Astrocyte of the spinal cord (primary cell): ENCODE data around the gene GPX2.

Source experiments
- DNase-seq: peaks from one replicate; pipeline ENCODE4 v3.0.0; 2011; ENCODE audit warnings: low read depth, low spot score
- H3K4me3 ChIP-seq: 2 replicates; pipeline ENCODE4 v1.5.1; 2011; ENCODE audit warnings: low read depth, mild to moderate bottlenecking, low read length, moderate library complexity
- in situ Hi-C: cut with HindIII; loops from 2 replicates; pipeline ENCODE4 v1.10.0; 2017; ENCODE audit warnings: low sequenced_read_pairs
- TF ChIP-seq, protein P1 (sequence below): IDR thresholded peaks from 2 replicates; pipeline ENCODE4 v1.5.1; 2012; ENCODE audit warnings: low read depth, mild to moderate bottlenecking, low read length, inconsistent platforms

The GPX2 gene

DNA sequence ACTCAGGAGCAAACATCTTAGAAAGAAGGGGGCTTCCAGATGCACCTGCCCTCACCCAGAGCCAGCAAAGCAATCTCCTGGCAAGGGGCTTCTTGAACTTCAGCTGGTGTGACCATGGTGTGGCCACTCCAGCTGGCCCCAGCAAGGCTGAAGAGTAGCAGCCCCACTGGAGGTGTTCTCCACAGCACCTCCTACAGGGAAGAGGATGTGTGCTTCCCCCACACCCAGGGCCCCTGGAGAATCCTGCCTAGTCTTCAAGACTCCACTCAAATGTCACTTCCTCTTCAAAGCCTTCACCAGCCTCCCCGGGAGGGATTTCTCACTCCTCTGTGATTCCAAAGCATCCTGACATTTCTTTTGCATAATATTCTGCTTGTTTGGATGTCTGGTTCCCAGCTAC, 21.1 kb upstream of the GPX2 start:
- TF ChIP-seq, protein P1, sequence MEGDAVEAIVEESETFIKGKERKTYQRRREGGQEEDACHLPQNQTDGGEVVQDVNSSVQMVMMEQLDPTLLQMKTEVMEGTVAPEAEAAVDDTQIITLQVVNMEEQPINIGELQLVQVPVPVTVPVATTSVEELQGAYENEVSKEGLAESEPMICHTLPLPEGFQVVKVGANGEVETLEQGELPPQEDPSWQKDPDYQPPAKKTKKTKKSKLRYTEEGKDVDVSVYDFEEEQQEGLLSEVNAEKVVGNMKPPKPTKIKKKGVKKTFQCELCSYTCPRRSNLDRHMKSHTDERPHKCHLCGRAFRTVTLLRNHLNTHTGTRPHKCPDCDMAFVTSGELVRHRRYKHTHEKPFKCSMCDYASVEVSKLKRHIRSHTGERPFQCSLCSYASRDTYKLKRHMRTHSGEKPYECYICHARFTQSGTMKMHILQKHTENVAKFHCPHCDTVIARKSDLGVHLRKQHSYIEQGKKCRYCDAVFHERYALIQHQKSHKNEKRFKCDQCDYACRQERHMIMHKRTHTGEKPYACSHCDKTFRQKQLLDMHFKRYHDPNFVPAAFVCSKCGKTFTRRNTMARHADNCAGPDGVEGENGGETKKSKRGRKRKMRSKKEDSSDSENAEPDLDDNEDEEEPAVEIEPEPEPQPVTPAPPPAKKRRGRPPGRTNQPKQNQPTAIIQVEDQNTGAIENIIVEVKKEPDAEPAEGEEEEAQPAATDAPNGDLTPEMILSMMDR = no peak
- no peak for DNase-seq
- in situ Hi-C loops = no loop called here
- no peak overlapping the region for H3K4me3 ChIP-seq

DNA sequence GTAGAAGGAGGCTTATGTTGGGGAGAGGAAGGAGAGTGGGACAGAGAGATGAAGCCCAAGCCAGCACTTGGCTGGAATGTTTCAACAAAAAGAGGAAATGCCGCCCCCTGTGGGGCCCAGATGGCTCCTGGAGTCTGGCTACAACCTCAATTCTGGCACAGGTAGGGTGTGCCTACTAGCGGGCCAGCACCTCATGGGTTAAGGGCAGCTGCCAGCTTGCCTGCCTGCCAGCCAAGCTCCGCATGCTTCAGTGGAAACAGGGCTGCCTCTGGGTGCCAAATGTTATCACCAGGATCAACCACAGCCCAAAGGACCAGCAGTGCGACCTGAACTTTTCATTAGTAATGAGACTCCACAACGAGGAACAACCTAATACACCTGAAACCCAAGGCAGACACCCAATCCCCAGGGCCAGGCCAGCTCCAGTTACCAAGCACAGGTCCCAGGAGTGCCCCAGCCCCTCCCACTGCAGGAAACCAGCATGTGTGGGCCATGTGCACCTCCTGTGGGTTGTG, 18.3 kb upstream of the GPX2 start:
- H3K4me3 ChIP-seq = no peak overlapping the region
- TF ChIP-seq, protein P1 = peak; percentile 25
- DNase-seq = no peak
- in situ Hi-C loops = no loop called here

DNA sequence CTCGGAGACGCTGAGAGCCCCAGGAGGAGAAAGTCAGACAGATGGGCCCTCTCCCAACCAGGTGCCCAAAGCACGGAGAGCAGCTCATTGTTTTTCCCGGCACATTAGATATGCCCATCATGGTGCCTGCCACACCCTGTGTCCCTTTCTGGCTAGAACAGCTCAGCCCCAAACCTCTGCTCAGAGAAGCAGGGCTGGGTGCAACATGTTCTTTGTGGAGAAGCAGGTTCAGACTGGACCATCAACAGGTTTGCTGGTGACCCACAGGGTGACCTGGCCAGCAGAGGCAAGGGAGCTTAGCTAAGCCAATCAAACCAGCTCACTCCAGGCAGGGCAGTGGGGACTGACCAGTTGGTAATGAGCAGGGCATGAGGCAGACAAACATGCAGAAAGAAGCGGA, 16.2 kb upstream of the GPX2 start:
- TF ChIP-seq, protein P1 = no peak
- no peak for DNase-seq
- no peak overlapping the region for H3K4me3 ChIP-seq
- in situ Hi-C loops = no loop called here

DNA sequence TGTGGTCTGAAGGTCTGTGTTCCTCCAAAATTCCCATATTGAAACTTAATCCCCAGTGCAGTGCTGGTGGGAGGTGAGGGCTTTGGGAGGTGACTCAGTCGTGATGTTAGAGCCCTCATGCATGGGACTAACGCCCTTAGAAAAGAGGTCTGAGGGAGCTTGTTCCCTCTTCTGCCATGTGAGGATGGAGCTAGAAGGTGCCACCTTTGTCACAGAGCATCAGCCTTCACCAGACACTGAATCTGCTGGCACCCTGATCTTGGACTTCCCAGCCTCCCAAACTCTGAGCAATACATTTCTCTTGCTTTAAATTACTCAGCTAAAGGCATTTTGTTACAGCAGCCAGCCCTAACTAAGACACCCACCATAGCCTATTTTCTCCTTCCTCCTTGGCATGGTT, 15.7 kb upstream of the GPX2 start:
- TF ChIP-seq, protein P1 = no peak
- no peak overlapping the region for H3K4me3 ChIP-seq
- in situ Hi-C loops = no loop called here
- no peak for DNase-seq

DNA sequence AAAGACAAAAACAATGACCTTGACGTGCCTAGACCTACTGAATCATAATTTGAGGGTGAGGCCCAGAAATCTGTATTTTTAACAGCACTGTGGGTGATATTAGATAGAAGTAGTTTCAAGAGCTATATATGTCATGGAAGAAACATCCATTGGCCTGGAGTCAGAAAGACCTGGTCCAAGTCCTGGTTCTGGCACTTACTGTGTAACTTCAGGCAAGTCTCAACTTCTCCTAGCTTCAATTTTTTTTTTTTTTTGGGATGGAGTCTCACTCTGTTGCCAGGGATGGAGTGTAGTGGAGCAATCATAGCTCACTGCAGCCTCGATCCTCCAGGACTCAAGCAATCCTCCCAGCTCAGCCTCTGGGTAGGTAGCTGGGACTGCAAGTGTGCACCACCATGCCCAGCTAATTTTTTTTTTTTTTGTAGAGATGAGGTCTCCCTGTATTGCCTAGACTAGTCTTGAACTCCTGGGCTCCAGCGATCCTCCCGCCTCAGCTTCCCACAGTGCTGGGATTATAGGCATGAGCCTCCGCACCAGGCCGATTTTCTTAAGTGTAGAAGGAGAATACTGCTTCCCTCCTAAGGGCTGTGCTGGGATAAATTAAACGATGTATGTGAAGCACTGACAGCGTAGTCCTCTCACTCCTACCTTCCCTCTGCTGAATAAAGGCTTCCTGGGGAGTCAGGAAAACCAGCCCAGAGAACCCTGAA, 14.3 kb upstream of the GPX2 start:
- DNase-seq = no peak
- no peak overlapping the region for H3K4me3 ChIP-seq
- in situ Hi-C loops = no loop called here
- TF ChIP-seq, protein P1 = no peak

DNA sequence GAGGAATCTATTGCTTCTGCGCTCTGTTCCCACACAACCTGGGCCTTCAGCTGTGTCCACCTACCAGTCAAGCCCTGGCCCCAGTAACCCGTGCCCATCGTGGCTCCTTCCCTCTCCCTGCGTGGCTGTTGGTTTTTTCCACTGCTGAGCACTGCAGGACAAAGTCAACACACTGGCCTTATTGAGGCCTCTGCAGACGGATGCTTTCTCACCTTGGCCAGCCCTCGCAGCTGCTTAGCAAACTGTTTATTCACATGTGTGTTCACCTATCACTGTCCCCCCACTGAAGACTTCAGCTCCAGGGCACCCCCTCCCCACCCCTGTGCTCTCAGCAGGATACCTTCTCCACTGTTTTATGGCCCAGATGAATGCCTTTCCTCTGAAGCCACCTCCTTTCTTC, 12.8 kb upstream of the GPX2 start:
- TF ChIP-seq, protein P1 = no peak
- no peak for DNase-seq
- in situ Hi-C loops = no loop called here
- H3K4me3 ChIP-seq = no peak overlapping the region
